GM13976 (cell line): ENCODE data around the gene SSRP1.
"Not testable (repeated sequence)": the region's sequence is repeated elsewhere in the genome, so short reads cannot be mapped to it uniquely, and the experiment has no call there.

ENCODE experiments used
- DNase-seq: peaks from one replicate; pipeline ENCODE4 v3.0.0; 2012; ENCODE audit warnings: low spot score
- in situ Hi-C: fragments of 300-500 bp; cut with MboI; formaldehyde crosslinking; loops from one replicate; pipeline ENCODE4 v1.12.0; 2022; ENCODE audit warnings: low sequenced_read_pairs, mixed read lengths, inconsistent platforms; ENCODE audit not compliant: unreplicated experiment
- TF ChIP-seq, protein P1 (sequence below): IDR thresholded peaks from 2 replicates; pipeline ENCODE4 v1.5.1; 2012; ENCODE audit warnings: borderline replicate concordance, mild to moderate bottlenecking; ENCODE audit not compliant: insufficient read depth; ENCODE audit errors: extremely low read depth, missing control alignments, control extremely low read depth

The SSRP1 gene

DNA sequence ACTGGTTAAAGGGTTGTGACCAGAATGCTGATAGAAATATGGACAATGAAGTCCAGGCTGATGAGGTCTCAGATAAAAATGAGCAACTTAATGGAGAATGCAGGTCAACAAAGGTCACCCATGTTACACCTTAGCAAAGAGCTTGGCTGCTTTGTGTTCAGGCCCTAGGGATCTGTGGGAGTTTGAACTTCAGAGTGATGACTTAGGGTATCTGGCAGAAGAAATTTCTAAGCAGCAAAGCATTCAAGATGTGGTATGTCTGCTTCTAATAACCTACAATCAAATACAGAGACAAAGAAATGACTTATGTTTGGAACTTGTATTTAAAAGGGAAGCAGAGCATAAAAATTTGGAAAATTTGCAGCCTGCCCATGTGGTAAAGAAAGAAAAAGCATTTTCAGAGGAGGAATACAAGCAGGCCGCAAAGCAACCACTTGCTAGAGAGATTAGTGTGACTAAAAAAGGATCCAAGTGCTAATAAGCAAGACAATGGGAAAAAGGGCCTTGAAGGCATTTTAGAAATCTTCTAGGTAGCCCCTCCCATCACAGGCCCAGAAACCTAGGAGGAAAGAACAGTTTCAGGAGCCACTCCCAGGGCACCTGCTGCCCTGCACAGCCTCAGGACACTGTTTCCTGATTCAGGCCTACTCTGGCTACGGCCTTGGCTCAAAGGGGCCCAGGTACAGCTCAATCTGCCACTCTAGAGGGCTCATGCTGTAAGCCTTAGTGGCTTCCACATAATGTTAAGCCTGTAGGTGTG is 52.3 kb downstream of the SSRP1 start:
- no peak for DNase-seq
- TF ChIP-seq, protein P1, sequence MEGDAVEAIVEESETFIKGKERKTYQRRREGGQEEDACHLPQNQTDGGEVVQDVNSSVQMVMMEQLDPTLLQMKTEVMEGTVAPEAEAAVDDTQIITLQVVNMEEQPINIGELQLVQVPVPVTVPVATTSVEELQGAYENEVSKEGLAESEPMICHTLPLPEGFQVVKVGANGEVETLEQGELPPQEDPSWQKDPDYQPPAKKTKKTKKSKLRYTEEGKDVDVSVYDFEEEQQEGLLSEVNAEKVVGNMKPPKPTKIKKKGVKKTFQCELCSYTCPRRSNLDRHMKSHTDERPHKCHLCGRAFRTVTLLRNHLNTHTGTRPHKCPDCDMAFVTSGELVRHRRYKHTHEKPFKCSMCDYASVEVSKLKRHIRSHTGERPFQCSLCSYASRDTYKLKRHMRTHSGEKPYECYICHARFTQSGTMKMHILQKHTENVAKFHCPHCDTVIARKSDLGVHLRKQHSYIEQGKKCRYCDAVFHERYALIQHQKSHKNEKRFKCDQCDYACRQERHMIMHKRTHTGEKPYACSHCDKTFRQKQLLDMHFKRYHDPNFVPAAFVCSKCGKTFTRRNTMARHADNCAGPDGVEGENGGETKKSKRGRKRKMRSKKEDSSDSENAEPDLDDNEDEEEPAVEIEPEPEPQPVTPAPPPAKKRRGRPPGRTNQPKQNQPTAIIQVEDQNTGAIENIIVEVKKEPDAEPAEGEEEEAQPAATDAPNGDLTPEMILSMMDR = no peak
- in situ Hi-C loops = no loop called here

DNA sequence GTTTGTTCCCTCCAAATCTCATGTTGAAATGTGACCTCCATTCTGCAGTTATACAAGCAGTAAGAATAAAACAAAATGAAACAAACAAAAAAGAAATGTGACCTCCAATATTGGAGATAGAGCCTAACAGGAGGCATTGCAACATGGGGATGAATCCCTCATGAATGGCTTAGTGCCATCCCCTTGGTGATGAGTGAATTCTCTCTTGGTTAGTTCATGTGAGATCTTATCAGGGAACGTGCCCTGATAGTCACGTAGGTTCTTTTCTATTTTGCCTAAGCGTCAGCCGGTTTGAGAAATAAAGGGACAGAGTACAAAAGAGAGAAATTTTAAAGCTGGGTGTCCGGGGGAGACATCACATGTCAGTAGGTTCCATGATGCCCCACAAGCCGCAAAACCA is 54.1 kb downstream of the SSRP1 start:
- in situ Hi-C loops = not testable (repeated sequence)

DNA sequence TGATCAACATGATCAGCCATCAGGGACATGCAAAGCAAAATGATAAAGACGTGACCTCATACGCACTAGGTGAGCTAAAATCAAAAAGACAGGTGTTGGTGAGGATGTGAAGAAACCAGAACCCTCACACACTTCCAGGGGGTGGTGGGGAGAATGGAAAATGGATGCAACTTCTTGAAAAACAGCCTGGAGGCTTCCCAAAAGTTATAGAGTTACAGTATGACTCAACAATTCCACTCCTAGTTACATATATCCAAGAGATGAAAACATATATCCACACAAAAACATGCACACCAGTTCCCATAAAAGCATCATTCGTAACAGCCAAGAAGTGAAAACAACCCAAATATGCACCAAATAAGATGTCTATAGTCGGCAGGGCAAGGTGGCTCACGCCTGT is 56.6 kb downstream of the SSRP1 start:
- no peak for DNase-seq
- in situ Hi-C loops = no loop called here
- TF ChIP-seq, protein P1 = no peak

More for the DNA sequence above, 54.1 kb downstream of the SSRP1 start:
- DNase-seq = not testable (repeated sequence)

DNA sequence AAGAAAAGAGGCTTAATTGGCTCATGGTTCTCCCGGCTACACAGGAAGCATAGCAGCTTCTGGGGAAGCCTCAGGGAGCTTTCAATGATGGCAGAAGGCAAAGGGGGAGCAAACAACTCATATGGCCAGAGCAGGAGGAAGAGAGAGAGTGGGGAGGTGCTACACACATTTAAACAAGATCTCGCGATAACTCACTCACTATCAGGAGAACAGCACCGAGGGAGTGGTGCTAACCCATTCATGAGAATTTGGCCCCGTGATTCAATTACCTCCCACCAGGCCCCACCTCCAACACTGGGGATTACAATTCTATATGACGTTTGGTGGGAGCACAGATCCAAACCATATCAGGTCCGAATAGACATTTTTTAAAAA is 57.0 kb downstream of the SSRP1 start:
- in situ Hi-C loops = no loop called here
- TF ChIP-seq, protein P1 = no peak
- DNase-seq = no peak

DNA sequence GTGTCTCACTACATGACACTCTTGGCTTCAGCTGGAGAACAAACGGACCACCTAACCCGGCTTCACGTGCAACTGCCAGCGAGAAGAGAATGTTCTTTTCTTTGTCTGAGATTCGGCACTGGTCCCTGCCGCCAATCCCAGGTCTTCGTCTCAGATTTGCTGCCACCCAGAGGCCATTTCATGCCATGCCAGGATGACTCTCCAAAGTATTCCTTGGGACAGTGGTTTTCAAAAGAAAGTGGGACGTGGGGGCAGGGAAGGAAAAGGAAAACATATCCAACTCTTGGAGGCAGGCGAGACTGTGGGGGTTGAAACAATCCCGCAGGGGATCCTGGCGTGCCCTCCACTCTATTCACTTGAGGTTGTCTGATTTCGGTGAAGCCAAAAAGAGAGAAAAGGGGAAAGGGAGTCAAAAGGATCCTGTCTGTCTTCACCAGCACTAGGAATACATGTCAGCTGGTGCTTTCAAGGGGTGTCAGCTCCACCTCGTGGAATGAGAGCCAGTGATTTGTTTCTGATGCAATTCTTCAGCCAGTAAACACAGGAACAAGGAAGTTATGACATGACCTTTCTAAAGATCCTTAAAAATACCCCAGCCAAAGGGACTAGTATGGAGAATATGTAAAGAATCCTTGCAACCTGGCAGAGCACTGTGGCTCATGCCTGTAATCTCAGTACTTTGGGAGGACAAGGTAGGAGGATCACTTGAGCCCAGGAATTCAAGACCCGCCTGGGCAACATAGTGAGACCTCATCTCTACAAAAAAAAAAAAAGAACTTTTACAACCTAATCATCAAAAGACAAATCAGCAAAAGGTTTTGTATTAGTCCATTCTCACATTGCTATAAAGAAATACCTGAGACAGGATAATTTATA is 57.6 kb downstream of the SSRP1 start:
- DNase-seq = peak; percentile 49
- in situ Hi-C loops = no loop called here
- TF ChIP-seq, protein P1 = peak; percentile 70

DNA sequence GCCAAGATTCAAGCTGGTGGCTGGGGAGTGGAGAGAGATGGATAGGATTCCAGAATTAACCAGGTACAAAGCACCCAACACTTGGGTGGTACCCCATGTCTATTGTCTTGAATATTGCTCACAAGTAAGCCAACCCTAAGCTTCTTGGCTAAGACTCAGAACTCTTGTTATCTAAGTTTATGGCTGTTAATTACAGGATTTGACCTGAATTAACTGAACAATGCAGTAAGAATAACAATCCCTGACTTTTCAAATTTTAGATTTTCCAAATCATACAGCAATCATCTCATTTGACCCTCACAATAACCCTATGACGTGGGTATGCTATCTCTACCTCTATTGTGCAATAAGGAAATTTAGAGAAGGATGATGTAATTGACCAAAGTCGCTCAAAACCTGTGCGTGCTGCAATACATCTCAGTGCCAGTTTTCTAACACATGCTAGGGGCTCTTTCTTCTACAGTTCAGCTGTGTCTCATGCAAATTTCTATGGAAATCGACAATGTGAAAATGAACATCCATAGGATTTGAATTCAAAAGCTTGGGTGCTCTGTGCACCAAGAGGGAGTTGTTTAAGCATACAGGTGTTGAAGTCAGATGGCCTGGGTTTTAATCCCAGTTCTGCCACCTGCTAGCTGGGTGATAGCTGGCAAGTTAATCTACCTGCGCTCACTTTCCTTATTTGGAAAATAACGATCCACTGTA is 58.6 kb downstream of the SSRP1 start:
- in situ Hi-C loops = no loop called here
- no peak for DNase-seq
- TF ChIP-seq, protein P1 = no peak
